Fibroblast of lung (primary cell): ENCODE data around the gene PIGO. TPM values are rescaled to one million over a fixed set of nuclear protein-coding genes. Genes with fewer than 3 reads are reported as not detected.

ENCODE experiments used
- DNase-seq, 2 donors: peaks; one replicate each; pipeline versions ENCODE4 v3.0.0 to v3.0.0-alpha.2; 2010; ENCODE audit warnings: low read depth in 2 of 2
- H2AFZ ChIP-seq: 2 replicates; pipeline ENCODE4 v1.5.1; 2012; ENCODE audit warnings: low read length, control low read depth, inconsistent platforms
- H3K27ac ChIP-seq: 2 replicates; pipeline ENCODE4 v1.5.1; 2011; ENCODE audit warnings: low read length, control low read depth; ENCODE audit not compliant: insufficient read depth
- H3K27me3 ChIP-seq: 2 replicates; pipeline ENCODE4 v1.5.1; 2011; ENCODE audit warnings: mild to moderate bottlenecking, low read length; ENCODE audit not compliant: control insufficient read depth, insufficient read depth
- H3K36me3 ChIP-seq: 2 replicates; pipeline ENCODE4 v1.5.1; 2011; ENCODE audit warnings: low read length; ENCODE audit not compliant: control insufficient read depth, insufficient read depth
- H3K4me1 ChIP-seq: 2 replicates; pipeline ENCODE4 v1.5.1; 2011; ENCODE audit warnings: low read length; ENCODE audit not compliant: control insufficient read depth, insufficient read depth; ENCODE audit errors: extremely low read depth
- H3K4me2 ChIP-seq: 2 replicates; pipeline ENCODE4 v1.5.1; 2011; ENCODE audit warnings: low read length, control low read depth; ENCODE audit not compliant: insufficient read depth; ENCODE audit errors: extremely low read depth
- H3K4me3 ChIP-seq, 4 experiments: fragments of 200-600 bp in 1 of 4; sonication (generic) in 1 of 4; replicated peaks in 1 of 4; 2 replicates each; pipeline ENCODE4 v1.5.1; 2011 to 2016; ENCODE audit warnings: low read length in 4 of 4, low read depth in 3 of 4, mild to moderate bottlenecking in 3 of 4, control low read depth in 2 of 4, inconsistent platforms in 1 of 4, mixed read lengths in 1 of 4; ENCODE audit not compliant: insufficient read depth in 1 of 4; ENCODE audit errors: control extremely low read depth in 1 of 4
- H3K79me2 ChIP-seq: 2 replicates; pipeline ENCODE4 v1.5.1; 2012; ENCODE audit warnings: mild to moderate bottlenecking, low read length, inconsistent platforms; ENCODE audit not compliant: control insufficient read depth, insufficient read depth
- H3K9ac ChIP-seq: 2 replicates; pipeline ENCODE4 v1.5.1; 2011; ENCODE audit warnings: mild to moderate bottlenecking, low read length, control low read depth; ENCODE audit not compliant: insufficient read depth
- H3K9me3 ChIP-seq: 2 replicates; pipeline ENCODE4 v1.5.1; 2012; ENCODE audit warnings: low read depth, low read length; ENCODE audit not compliant: control insufficient read depth, insufficient read depth
- H4K20me1 ChIP-seq: 2 replicates; pipeline ENCODE4 v1.5.1; 2011; ENCODE audit warnings: low read length; ENCODE audit not compliant: control insufficient read depth, insufficient read depth; ENCODE audit errors: extremely low read depth
- EZH2 ChIP-seq: IDR thresholded peaks from 2 replicates; pipeline ENCODE4 v1.5.1; 2012; ENCODE audit warnings: low read length, control low read depth, mild to moderate bottlenecking; ENCODE audit errors: missing control alignments
- polyA plus RNA-seq, 2 donors: library from polyadenylated mRNA; depleted of rRNA in 1 of 2; stranded (reverse) in 1 of 2; unstranded in 1 of 2; fragments of >200 nt; gene quantifications; 2 replicates each; pipeline ENCODE4 v1.2.1, GENCODE V29; 2011 to 2012; ENCODE audit warnings: missing spikeins in 1 of 2
- total RNA-seq: library from RNA; depleted of rRNA; stranded (reverse); fragments of >200 nt; gene quantifications from 2 replicates; pipeline ENCODE4 v1.2.1, GENCODE V29; 2014
- TF ChIP-seq, protein P1 (sequence below), 2 donors: IDR thresholded peaks in 1 of 2; conservative IDR thresholded peaks in 1 of 2; 1 replicate in 1 of 2; 2 replicates in 1 of 2; pipeline ENCODE4 v1.5.1; 2011 to 2012; ENCODE audit warnings: low read length in 2 of 2, control low read depth in 1 of 2, inconsistent platforms in 1 of 2, low read depth in 1 of 2, mild to moderate bottlenecking in 1 of 2

The PIGO gene
- total and polyA plus RNA-seq, 2 donors (not counting 1 experiment from before 2014, with no cell fraction given): 14.0 to 14.8 TPM

DNA sequence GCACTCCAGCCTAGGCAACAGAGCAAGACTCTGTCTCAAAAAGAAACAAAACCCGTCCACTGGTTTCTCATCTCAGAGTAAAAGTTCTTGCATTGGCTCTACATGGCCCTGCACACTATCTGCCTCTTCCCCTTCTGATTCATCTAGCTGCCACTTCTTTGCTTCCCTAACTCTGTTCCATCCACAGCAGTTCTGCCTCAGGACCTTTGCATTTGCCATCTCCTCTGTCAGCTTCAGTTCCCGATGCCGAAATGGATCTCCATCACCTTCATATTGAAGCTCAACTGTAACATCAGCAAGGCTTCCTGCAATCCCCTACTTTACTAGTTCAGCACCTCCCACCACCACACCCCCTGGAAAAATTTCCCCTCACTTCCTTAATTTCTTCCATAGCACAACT, 1.2 kb upstream of the PIGO start:
- TF ChIP-seq, protein P1, sequence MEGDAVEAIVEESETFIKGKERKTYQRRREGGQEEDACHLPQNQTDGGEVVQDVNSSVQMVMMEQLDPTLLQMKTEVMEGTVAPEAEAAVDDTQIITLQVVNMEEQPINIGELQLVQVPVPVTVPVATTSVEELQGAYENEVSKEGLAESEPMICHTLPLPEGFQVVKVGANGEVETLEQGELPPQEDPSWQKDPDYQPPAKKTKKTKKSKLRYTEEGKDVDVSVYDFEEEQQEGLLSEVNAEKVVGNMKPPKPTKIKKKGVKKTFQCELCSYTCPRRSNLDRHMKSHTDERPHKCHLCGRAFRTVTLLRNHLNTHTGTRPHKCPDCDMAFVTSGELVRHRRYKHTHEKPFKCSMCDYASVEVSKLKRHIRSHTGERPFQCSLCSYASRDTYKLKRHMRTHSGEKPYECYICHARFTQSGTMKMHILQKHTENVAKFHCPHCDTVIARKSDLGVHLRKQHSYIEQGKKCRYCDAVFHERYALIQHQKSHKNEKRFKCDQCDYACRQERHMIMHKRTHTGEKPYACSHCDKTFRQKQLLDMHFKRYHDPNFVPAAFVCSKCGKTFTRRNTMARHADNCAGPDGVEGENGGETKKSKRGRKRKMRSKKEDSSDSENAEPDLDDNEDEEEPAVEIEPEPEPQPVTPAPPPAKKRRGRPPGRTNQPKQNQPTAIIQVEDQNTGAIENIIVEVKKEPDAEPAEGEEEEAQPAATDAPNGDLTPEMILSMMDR (conservative IDR thresholded peaks at IDR 0.05 in 1 of 2, IDR thresholded peaks at IDR 0.05 in 1 of 2; ENCODE audit: low read depth in 1 of 2, low read length in 2 of 2): no peak
- TF ChIP-seq EZH2: no peak
- H3K79me2 ChIP-seq: peaks cover 13% of the 10 kb centered on the region

DNA sequence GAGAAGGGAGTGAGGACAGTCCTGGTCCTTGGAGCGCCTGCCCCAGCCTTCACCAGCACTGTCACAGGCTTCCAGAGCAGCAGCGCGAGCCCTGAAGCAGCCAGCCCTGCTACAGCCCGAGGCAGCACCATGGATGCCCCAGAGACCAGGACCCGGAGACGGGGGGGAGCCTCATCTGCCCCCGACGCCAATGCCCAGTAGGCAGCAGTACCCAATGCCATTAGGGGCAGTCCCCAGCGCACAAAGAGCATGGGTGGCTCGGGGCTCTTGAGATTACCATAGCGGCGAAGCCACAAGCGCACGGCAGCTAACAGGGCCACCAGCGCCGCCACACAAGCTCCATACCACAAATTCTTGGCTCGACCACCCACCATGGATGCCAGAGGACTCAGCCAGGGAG, 4.9 kb downstream of the PIGO start:
- Histone ChIP-seq H3K9ac (no peak overlapping the region), H3K4me2 (no peak overlapping the region), H3K27me3 (no peaks in the 10 kb centered on the region), H3K4me3 (no peak overlapping the region), H3K4me1 (no peaks in the 10 kb centered on the region), H4K20me1 (no peaks in the 10 kb centered on the region), H3K27ac (no peak overlapping the region), H2AFZ (no peak overlapping the region), H3K9me3 (no peaks in the 10 kb centered on the region), H3K79me2 (no peaks in the 10 kb centered on the region), H3K36me3 (peaks cover 6% of the 10 kb centered on the region)
- no peak for DNase-seq
- TF ChIP-seq EZH2: no peak
- TF ChIP-seq, protein P1 (conservative IDR thresholded peaks at IDR 0.05 in 1 of 2, IDR thresholded peaks at IDR 0.05 in 1 of 2; ENCODE audit: low read depth in 1 of 2, low read length in 2 of 2): no peak

More for the DNA sequence above, 1.2 kb upstream of the PIGO start:
- no peaks in the 10 kb centered on the region for H4K20me1 ChIP-seq
- no peaks in the 10 kb centered on the region for H3K27me3 ChIP-seq
- peaks cover 2% of the 10 kb centered on the region for H3K4me1 ChIP-seq
- H3K9me3 ChIP-seq: no peaks in the 10 kb centered on the region
- peaks cover 5% of the 10 kb centered on the region for H3K36me3 ChIP-seq
- no peak overlapping the region for H3K4me2 ChIP-seq
- no peak overlapping the region for H3K9ac ChIP-seq
- no peak overlapping the region for H2AFZ ChIP-seq
- no peak overlapping the region for H3K27ac ChIP-seq
- DNase-seq: no peak
- H3K4me3 ChIP-seq: no peak overlapping the region

DNA sequence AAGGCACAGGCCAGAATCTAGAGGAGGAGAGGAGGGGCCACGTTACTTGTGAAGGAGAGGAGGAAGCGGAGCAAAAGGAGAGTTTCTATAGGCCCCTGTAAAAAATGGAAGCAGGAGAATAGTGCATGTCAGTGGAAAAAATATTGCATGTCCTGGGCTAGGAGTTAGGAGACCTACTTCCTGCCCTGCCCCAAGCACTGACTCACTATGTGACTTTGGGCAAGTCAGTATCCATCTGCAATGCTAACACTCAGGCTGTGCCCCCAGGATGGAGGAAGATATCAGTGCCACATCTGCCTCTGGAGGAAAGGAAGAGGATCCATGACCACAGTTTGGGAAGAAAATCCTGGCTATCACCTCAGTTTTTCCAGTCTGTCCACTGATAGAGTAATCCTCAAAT, 7.0 kb downstream of the PIGO start:
- H2AFZ ChIP-seq: no peak overlapping the region
- no peaks in the 10 kb centered on the region for H3K4me1 ChIP-seq
- no peaks in the 10 kb centered on the region for H3K27me3 ChIP-seq
- peaks cover 6% of the 10 kb centered on the region for H3K36me3 ChIP-seq
- no peak overlapping the region for H3K4me3 ChIP-seq
- DNase-seq: no peak
- H3K27ac ChIP-seq: no peak overlapping the region
- H3K9me3 ChIP-seq: no peaks in the 10 kb centered on the region
- no peak overlapping the region for H3K4me2 ChIP-seq
- H4K20me1 ChIP-seq: no peaks in the 10 kb centered on the region
- no peaks in the 10 kb centered on the region for H3K79me2 ChIP-seq
- TF ChIP-seq, protein P1 (conservative IDR thresholded peaks at IDR 0.05 in 1 of 2, IDR thresholded peaks at IDR 0.05 in 1 of 2; ENCODE audit: low read depth in 1 of 2, low read length in 2 of 2): no peak
- TF ChIP-seq EZH2: no peak
- no peak overlapping the region for H3K9ac ChIP-seq
